Activated naive CD4-positive, alpha-beta T cell treated with anti-CD3 and anti-CD28 coated beads, Interleukin-2, amount 50 U/mL, for 72 hours (primary cell): ENCODE measurements around the gene ZNF276. TPM values are rescaled to one million over a fixed set of nuclear protein-coding genes. Genes with fewer than 3 reads are reported as not detected.
"Not testable (repeated sequence)": the region's sequence is repeated elsewhere in the genome, so short reads cannot be mapped to it uniquely, and the experiment has no call there.

Experiments used
- ATAC-seq, 2 donors: fragments of 150-1000 bp; cut with Tn5 transposase; 2 replicates each; pipeline ENCODE4 v1.10.0; 2021; ENCODE audit warnings: mild to moderate bottlenecking in 2 of 2, moderate library complexity in 2 of 2
- DNase-seq, 2 donors: peaks; one replicate each; pipeline ENCODE4 v3.0.0; 2021 to 2022; ENCODE audit warnings: low spot score in 2 of 2
- H3K27ac Mint-ChIP-seq, 2 donors: one replicate each; pipeline ENCODE4 v1.8.0; 2022; ENCODE audit warnings: mild to moderate bottlenecking in 2 of 2, mixed read lengths in 2 of 2
- H3K36me3 Mint-ChIP-seq, 2 donors: one replicate each; pipeline ENCODE4 v1.8.0; 2022; ENCODE audit warnings: mixed read lengths in 2 of 2
- H3K9me3 Mint-ChIP-seq, 2 donors: one replicate each; pipeline ENCODE4 v1.8.0; 2022; ENCODE audit warnings: mixed read lengths in 2 of 2
- total RNA-seq, 2 donors: library from RNA; stranded (reverse); gene quantifications; one replicate each; pipeline ENCODE4 v1.2.3, GENCODE V29; 2022

Gene ZNF276
- total RNA-seq, 2 donors from 2014 or later, result 18.1 to 28.3 TPM

DNA sequence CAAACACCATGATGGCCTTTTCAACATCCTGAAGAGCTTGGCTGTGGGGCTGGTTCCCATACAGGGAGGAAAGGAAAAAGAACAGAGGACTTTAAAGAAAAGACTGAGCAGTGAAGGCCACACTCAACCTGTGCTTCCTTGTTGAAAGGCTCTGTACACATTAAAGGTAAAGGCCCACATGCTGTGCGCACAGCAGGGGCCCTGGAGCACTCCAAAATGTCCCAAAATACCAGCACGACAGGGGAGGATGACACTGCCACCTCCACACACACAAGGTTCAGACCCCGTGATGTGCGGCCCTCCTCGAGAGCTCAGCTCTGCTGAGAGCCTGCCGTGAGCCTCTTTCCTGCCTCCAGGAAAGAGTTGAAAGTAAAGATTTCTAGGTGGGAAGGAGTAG lies 58.6 kb downstream of the ZNF276 start:
- no peak for DNase-seq
- H3K9me3 Mint-ChIP-seq, result no peaks in the 10 kb centered on the region
- ATAC-seq, result no peak
- no peak overlapping the region for H3K27ac Mint-ChIP-seq
- H3K36me3 Mint-ChIP-seq, result peaks cover 32 to 36% of the 10 kb centered on the region in 2 donors

DNA sequence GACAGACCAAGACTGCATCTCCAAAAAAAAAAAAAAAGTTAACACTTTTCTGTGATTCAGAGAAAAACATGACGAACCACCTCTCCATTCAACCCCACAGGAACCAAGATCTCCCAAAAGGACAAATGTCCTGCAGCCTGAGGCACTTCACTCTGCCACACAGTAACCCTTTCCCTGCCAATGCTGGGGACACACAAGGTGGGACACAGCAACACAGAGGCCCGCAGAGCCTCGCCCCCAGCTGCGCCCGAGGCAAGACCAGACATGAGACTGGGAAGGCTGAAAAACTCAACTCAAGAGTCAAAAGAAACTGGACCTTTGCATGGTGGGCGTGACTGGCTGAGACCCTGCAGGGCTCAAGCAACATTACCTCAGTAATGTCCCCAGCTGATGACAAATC lies 61.2 kb downstream of the ZNF276 start:
- H3K36me3 Mint-ChIP-seq, result peaks cover 34 to 35% of the 10 kb centered on the region in 2 donors
- DNase-seq (no peak), ATAC-seq (no peak)
- no peak overlapping the region for H3K27ac Mint-ChIP-seq
- H3K9me3 Mint-ChIP-seq, result no peaks in the 10 kb centered on the region

DNA sequence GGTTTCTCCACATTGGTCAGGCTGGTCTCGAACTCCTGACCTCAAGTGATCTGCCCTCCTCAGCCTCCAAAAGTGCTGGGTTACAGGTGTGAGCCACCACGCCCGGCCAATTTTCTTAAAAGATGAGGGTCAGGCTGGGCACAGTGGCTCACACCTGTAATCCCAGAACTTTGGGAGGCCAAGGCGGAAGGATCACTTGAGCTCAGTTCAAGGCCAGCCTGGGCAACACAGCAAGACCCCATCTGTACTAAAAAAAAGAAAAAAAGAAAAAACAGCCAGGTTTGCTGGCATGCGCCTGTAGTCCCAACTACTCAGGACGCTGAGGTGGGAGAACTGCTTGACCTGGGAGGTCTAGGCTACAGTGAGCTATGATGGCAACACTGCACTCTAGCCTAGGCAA lies 62.6 kb downstream of the ZNF276 start:
- H3K9me3 Mint-ChIP-seq, DNase-seq, H3K27ac Mint-ChIP-seq, ATAC-seq: not testable (repeated sequence)
- H3K36me3 Mint-ChIP-seq, result peaks cover 33 to 34% of the 10 kb centered on the region in 2 donors

DNA sequence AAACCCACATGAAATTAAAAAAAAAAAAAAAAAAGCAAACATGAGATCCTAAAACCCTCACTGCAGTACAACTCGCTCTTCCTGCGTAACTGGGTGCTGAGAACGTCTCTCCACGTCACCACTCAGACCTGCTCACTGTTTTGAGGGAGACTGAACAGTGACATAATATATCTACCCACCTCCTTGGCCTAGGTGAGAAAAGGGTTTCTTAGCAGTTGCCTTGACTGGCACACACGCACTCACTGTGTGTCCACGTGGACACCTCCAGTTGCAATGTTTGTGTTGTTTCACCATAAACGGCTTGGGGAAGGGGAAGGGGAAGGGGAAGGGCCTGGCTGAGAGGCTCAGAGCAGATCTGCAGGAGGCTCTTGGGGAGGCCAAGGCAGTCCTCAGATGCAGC lies 63.1 kb downstream of the ZNF276 start:
- peaks cover 28 to 32% of the 10 kb centered on the region in 2 donors for H3K36me3 Mint-ChIP-seq
- H3K27ac Mint-ChIP-seq, result no peak overlapping the region
- H3K9me3 Mint-ChIP-seq, result no peaks in the 10 kb centered on the region
- no peak for ATAC-seq
- no peak for DNase-seq

DNA sequence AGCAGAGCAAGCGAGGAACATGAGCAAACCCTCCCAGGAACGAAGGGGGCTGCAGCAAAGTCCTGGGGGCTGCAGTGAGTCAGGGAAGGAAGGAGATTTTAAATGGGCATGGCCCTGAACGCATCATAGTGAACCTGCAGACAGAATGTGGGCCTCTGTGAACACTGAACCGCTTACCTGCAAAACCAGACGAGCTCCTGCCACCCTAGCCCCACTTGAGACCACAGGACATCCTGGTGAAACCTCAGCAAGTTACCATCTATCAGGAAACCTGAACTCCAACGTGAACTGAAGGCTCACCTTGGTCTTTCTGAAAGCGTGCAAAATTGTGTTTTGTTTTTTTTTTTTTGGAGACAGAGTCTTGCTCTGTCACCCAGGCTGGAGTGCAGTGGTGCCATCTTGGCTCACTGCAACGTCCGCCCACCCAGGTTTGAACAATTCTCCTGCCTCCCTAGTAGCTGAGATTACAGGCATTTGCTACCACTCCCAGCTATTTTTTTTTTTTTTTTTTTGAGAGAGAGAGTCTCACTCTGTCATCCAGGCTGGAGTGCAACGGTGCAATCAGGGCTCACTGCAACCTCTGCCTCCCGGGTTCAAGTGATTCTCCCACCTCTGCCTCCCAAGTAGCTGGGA lies 64.3 kb downstream of the ZNF276 start:
- Mint-ChIP-seq H3K27ac (peak overlapping the region in 1 of 2 donors; percentile 52), H3K9me3 (no peaks in the 10 kb centered on the region), H3K36me3 (peaks cover 21 to 23% of the 10 kb centered on the region in 2 donors)
- DNase-seq (no peak), ATAC-seq (no peak)

DNA sequence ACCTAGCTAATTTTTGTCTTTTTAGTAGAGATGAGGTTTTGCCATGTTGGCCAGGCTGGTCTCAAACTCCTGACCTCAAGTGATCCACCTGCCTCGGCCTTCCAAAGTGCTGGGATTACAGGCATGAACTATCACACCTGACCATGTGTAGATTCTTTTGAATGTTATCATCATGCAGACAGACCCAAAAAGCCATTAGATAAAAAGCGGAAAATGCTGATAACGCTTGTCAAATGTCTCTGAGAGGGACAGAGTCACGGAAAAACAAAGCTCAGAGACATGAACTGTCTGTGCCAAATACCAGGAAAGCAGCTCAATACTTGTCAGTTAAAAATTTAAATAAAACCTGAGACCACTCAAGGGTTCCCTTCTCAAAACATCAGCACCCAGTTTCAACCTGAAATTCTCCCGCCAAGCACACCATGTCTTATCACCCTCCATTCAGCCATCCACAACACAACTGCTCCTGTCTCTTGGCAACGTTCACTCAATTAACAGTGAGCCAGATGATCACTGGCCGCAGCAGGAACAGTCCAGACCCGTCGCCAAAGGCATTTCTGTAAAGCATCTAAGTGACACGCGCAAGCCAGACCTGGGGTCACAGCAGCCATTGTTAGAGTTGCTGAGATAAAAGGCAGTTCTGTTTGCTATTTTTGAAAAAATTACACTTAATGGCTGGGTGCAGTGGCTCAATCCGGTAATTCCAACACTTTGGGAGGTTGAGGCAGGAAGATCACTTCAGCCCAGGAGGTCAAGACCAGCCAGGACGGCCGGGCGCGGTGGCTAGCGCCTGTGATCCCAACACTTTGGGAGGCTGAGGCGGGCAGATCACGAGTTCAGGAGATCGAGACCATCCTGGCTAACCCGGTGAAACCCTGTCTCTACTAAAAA lies 65.4 kb downstream of the ZNF276 start:
- DNase-seq, result no peak
- H3K36me3 Mint-ChIP-seq, result peaks cover 29 to 34% of the 10 kb centered on the region in 2 donors
- no peaks in the 10 kb centered on the region for H3K9me3 Mint-ChIP-seq
- no peak for ATAC-seq
- H3K27ac Mint-ChIP-seq, result no peak overlapping the region

DNA sequence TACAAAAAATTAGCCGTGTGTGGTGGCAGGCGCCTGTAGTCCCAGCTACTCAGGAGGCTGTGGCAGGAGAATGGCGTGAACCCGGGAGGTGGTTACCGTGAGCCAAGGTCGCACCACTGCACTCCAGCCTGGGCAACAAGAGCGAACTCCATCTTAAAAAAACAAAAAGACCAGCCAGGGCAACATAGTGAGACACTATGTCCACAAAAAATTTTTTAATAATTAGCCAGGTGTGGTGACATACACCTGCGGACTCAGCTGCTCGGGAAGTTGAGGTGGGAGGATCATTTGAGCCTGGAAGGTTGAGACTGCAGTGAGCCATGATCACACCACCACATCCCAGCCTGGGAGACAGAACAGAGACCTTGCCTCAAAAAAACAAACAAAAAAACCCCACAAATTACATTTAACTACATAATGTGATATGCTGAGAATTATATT lies 66.0 kb downstream of the ZNF276 start:
- Mint-ChIP-seq H3K9me3 (no peaks in the 10 kb centered on the region), H3K36me3 (peaks cover 35 to 40% of the 10 kb centered on the region in 2 donors), H3K27ac (peak overlapping the region in 1 of 2 donors; percentile 23)
- no peak for DNase-seq
- no peak for ATAC-seq

Other genes with a start within 250 kb of the ZNF276 start
- gene ANKRD11, start 231.0 kb upstream of the ZNF276 start, total RNA-seq, result 100 to 1,000 TPM; 130 to 165 TPM
- gene SPG7, start 213.1 kb upstream of the ZNF276 start, total RNA-seq, result 100 to 1,000 TPM in 1 of 2 donors, 10 to 100 TPM in 1; 97.7 to 114 TPM
- gene RPL13, start 160.9 kb upstream of the ZNF276 start, total RNA-seq, result 1,000 to 10,000 TPM; 2,832 to 2,975 TPM
- 10 to 100 TPM in 1 of 2 donors, 1 to 10 TPM in 1; 2.8 to 28.2 TPM for gene CPNE7, start 145.8 kb upstream of the ZNF276 start, total RNA-seq
- not detected for gene DPEP1, start 107.9 kb upstream of the ZNF276 start, total RNA-seq
- 10 to 100 TPM; 61.0 to 73.4 TPM for gene CHMP1A, start 63.8 kb upstream of the ZNF276 start, total RNA-seq
- gene SPATA33, start 63.7 kb upstream of the ZNF276 start, total RNA-seq, result 10 to 100 TPM in 1 of 2 donors, 1 to 10 TPM in 1; 8.0 to 18.2 TPM
- 100 to 1,000 TPM in 1 of 2 donors, 10 to 100 TPM in 1; 97.3 to 151 TPM for gene CDK10, start 34.8 kb upstream of the ZNF276 start, total RNA-seq
- 1 to 10 TPM; 1.3 to 7.0 TPM for gene SPATA2L, start 19.8 kb upstream of the ZNF276 start, total RNA-seq
- 1 to 10 TPM; 2.2 to 2.4 TPM for gene VPS9D1, start 639 bp upstream of the ZNF276 start, total RNA-seq
- 100 to 1,000 TPM; 123 to 194 TPM for gene FANCA, start 95.1 kb downstream of the ZNF276 start, total RNA-seq
- gene SPIRE2, start 106.9 kb downstream of the ZNF276 start, total RNA-seq, result 1 to 10 TPM; 1.9 to 2.6 TPM
- gene TCF25, start 152.1 kb downstream of the ZNF276 start, total RNA-seq, result 100 to 1,000 TPM; 167 to 235 TPM
- 1 to 10 TPM; 4.6 to 5.1 TPM for gene MC1R, start 197.3 kb downstream of the ZNF276 start, total RNA-seq
- gene TUBB3, start 201.8 kb downstream of the ZNF276 start, total RNA-seq, result 10 to 100 TPM in 1 of 2 donors, not detected in 1; 10.2 TPM
- 10 to 100 TPM in 1 of 2 donors, 1 to 10 TPM in 1; 5.1 to 22.8 TPM for gene DEF8, start 227.2 kb downstream of the ZNF276 start, total RNA-seq